GM12873 (cell line): Measurements from ENCODE around the gene TRIM2.

Experiments
- CTCF ChIP-seq: IDR thresholded peaks from 2 replicates; pipeline ENCODE4 v1.5.1; 2012; ENCODE audit warnings: low read depth, mild to moderate bottlenecking, moderate library complexity, low read length, control low read depth; ENCODE audit not compliant: insufficient read depth; ENCODE audit errors: missing control alignments

Gene TRIM2

GRCh38 chr4:153261914-153262313 is 57.7 kb downstream of the TRIM2 start:
- TF ChIP-seq CTCF = no peak

- TF ChIP-seq CTCF = no peak
These were observed 61.2 kb downstream of the TRIM2 start for GRCh38 chr4:153265306-153266047.

- no peak for TF ChIP-seq CTCF
These were observed 62.7 kb downstream of the TRIM2 start for GRCh38 chr4:153266988-153267387.

GRCh38 chr4:153267890-153268289 is 63.6 kb downstream of the TRIM2 start:
- TF ChIP-seq CTCF = no peak

- TF ChIP-seq CTCF = no peak
These were observed 64.1 kb downstream of the TRIM2 start for GRCh38 chr4:153268295-153268694.

- TF ChIP-seq CTCF = no peak
These were observed 65.2 kb downstream of the TRIM2 start for GRCh38 chr4:153269218-153269990.

- no peak for TF ChIP-seq CTCF
These were observed 66.1 kb downstream of the TRIM2 start for GRCh38 chr4:153270361-153270760.
